GM12801 (cell line): ENCODE data around the gene CNOT11.

Experiments
- TF ChIP-seq, protein P1 (sequence below): IDR thresholded peaks from one replicate; pipeline ENCODE4 v1.5.1; 2011; ENCODE audit warnings: control low read depth; ENCODE audit not compliant: insufficient read length; ENCODE audit errors: extremely low read depth

Gene CNOT11

DNA sequence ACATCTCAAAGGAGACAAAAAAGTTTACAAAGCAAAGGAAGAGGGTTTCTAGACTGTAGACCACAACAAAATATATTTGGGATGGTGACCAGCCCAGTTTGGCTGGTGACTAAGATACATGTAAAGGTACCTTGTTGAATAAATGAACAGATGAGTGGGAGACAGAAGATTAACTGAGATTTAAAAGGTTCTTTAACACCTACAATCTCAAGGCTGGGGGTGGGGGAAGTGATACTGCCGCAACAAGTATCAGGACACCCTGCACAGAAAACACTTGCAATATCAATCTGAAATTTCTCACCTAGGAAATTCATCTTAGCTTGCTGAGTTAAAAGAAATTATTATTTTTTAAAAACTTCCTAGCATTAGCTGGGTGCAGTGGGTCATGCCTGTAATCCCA lies 47.5 kb downstream of the CNOT11 start:
- TF ChIP-seq, protein P1, sequence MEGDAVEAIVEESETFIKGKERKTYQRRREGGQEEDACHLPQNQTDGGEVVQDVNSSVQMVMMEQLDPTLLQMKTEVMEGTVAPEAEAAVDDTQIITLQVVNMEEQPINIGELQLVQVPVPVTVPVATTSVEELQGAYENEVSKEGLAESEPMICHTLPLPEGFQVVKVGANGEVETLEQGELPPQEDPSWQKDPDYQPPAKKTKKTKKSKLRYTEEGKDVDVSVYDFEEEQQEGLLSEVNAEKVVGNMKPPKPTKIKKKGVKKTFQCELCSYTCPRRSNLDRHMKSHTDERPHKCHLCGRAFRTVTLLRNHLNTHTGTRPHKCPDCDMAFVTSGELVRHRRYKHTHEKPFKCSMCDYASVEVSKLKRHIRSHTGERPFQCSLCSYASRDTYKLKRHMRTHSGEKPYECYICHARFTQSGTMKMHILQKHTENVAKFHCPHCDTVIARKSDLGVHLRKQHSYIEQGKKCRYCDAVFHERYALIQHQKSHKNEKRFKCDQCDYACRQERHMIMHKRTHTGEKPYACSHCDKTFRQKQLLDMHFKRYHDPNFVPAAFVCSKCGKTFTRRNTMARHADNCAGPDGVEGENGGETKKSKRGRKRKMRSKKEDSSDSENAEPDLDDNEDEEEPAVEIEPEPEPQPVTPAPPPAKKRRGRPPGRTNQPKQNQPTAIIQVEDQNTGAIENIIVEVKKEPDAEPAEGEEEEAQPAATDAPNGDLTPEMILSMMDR: no peak

DNA sequence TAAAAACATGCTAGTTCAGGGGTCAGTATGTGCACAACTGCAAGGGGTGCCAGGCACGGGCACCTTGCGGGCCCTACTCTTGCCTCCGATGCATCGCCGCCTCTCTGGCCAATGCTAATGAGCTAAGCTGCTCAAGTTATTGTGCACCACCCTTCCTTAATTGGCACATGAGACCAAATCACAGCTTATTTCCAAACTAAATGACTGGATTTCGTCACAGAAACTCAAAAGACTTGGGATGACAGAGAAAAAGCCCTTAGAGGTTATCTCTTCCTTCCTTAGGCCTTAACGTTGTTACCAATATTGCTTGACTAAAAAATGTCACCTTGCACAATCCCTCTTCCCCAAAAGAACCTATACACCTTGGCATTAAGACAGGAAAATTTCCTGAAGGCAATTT lies 48.1 kb downstream of the CNOT11 start:
- TF ChIP-seq, protein P1: no peak

DNA sequence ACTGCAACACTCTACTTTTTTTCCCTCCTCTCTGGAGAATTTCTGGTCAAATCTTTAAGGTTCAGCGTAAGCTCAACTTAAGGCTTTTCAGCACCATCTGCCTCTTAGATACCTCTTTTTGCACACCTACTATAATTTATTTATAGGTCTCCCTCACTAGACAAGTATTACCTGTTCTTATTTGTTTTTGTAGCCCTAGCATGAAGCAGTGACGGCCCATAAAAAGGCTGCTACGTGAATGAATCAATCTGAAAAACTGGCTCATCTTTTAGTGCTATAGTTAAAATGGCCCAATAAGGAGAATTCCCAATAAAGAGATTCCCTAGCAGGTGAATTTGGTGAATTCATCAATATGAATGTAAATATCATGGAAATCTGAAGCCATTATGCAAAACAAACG lies 49.3 kb downstream of the CNOT11 start:
- TF ChIP-seq, protein P1: no peak

DNA sequence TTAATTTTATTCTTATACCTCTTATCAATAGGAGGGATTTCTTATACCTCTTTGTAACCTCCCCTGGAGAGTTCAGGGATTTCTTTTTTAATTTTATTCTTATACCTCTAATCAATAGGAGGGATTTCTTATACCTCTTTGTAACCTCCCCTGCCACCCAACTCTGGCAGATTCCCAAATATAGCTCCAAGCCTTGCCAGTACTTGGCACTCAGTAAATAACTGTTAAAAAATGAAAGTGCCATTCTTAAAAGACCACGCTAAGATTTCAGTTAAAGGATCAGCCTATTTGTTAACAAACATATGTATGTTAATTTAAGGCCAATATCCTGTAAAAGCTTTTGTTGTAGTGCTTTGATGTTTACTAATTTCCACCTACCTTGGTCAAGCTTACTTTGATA lies 51.0 kb downstream of the CNOT11 start:
- TF ChIP-seq, protein P1: no peak

DNA sequence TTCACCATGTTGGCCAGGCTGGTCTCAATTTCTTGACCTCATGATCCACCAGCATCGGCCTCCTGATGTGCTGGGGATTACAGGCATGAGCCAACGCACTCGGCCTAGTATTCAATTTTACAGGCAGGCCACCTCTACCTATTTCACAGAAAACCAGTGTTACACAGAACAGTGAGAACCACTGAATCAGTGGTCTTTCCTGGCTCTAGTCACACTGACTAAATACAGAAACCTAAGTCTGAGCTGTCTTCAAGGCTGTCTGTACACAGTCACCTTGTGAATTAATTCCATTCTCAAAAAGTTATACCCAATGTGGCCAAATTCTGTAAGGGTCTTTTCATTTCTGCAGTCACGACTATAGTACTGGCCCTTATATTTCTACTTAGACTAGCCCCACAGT lies 52.3 kb downstream of the CNOT11 start:
- TF ChIP-seq, protein P1: no peak

DNA sequence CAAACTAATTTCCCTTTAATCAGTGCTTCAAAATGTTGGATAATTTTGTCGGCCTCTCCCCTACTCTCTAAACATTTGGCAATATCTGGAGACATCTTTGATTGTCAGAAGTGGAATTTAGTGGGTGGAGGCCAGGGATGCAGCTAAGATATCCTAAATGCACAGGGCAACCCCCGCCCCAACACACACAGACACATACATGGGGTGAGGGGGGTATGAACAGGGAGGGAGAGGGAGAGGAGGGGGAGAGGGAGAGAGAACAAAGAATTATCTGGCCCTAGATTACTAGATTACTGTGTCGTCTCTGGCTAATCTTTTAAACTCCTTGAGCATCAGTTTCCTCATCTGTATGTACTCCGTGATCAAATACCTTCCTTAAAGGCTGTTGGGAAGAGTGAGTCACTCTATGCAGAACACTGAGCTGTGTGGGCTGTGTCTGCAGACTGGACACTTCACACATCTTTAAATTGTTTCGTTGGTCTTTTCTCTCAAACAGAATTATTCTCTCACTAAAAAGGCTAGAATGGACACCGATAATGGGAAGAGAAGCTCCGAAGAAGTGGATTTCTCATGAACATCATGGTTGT lies 52.9 kb downstream of the CNOT11 start:
- TF ChIP-seq, protein P1: no peak

DNA sequence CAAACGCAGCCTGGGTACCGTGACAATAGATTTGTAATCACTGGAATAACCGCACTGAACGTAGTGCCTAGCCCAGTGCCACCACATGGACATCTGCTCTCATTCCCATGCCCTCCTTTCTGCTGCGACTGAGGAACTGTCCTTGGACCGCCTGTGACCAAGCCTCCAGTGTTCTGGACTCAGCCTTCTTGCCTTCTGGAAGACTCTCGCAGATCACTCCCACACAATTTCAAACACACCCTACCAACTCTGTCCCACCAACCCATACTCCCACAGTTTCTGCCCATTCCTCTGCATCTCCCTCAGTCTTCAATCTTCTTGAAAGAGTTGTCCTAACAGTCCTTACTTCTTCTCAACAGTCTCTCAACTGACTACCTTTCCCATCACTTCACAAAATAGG lies 53.7 kb downstream of the CNOT11 start:
- TF ChIP-seq, protein P1: no peak
